ENCODE results near the gene FNDC5. TPM values are rescaled to one million over a fixed set of nuclear protein-coding genes. Genes with fewer than 3 reads are reported as not detected.

FNDC5 gene
- total and polyA plus RNA-seq, 4 donors, result 0.43 to 10.5 (median 2.0) TPM

DNA sequence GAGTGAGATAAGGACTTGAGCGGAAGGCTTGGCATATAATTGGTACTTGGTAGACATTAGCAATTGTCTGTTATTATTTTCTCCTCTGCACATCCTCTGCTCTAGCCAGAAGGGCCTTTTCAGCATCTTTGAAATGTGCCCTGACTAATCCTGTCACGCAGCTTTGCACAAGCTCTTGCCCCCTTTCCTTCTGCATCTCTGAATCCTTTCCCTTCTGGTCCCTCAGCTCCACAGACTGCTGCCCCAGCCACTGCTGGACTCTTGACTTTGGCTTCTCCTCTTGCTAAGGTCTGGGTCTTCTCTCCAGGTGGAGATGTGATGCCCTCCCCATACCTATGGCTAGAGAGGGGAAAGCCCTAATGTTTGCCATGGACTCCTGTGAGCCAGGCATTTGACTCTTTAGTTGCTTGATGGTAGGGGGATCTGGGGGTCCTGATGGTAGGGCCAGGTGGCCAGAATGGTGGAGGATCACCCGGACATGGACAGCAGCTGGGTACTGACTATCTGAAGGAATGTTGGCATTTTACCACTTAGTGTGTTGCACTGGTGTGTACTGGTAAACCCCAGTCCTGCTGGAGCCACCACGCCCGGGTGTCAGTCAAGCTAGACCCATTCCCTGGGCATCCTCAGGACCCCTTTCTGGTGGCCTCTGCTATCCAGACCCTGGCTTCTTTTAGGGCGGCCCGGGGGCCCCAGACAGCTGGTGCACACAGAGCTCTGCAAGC is 20.0 kb upstream of the FNDC5 start:
- peaks cover 0 to 10% (median 3%) of the 10 kb centered on the region in 4 donors for H3K27me3 ChIP-seq (ENCODE audit: control insufficient read depth in 4 of 4, insufficient read depth in 4 of 4, low read length in 3 of 4)
- TF ChIP-seq JUND (IDR thresholded peaks at IDR 0.05) (no peak), NR2F2 (IDR thresholded peaks at IDR 0.05) (no peak), HNF4A (conservative IDR thresholded peaks at IDR 0.05) (no peak), FOXA2 (IDR thresholded peaks at IDR 0.05) (no peak)
- TF ChIP-seq, protein P1, sequence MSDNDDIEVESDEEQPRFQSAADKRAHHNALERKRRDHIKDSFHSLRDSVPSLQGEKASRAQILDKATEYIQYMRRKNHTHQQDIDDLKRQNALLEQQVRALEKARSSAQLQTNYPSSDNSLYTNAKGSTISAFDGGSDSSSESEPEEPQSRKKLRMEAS (IDR thresholded peaks at IDR 0.05), result no peak
- TF ChIP-seq, protein P2, sequence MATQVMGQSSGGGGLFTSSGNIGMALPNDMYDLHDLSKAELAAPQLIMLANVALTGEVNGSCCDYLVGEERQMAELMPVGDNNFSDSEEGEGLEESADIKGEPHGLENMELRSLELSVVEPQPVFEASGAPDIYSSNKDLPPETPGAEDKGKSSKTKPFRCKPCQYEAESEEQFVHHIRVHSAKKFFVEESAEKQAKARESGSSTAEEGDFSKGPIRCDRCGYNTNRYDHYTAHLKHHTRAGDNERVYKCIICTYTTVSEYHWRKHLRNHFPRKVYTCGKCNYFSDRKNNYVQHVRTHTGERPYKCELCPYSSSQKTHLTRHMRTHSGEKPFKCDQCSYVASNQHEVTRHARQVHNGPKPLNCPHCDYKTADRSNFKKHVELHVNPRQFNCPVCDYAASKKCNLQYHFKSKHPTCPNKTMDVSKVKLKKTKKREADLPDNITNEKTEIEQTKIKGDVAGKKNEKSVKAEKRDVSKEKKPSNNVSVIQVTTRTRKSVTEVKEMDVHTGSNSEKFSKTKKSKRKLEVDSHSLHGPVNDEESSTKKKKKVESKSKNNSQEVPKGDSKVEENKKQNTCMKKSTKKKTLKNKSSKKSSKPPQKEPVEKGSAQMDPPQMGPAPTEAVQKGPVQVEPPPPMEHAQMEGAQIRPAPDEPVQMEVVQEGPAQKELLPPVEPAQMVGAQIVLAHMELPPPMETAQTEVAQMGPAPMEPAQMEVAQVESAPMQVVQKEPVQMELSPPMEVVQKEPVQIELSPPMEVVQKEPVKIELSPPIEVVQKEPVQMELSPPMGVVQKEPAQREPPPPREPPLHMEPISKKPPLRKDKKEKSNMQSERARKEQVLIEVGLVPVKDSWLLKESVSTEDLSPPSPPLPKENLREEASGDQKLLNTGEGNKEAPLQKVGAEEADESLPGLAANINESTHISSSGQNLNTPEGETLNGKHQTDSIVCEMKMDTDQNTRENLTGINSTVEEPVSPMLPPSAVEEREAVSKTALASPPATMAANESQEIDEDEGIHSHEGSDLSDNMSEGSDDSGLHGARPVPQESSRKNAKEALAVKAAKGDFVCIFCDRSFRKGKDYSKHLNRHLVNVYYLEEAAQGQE (IDR thresholded peaks at IDR 0.05), result no peak
- WGBS, result 92% methylated on average over 7 of the region's 7 CpGs
- no peak overlapping the region for H3K27ac ChIP-seq (ENCODE audit: low read depth in 1 of 2, low read length in 2 of 2)
- no peak overlapping the region for H3K4me3 ChIP-seq (ENCODE audit: low read depth in 1 of 3, low read length in 3 of 3)
- no peaks in the 10 kb centered on the region for H3K36me3 ChIP-seq (ENCODE audit: control insufficient read depth in 4 of 4, insufficient read depth in 3 of 4, low read depth in 1 of 4, low read length in 3 of 4)
- H3K4me1 ChIP-seq (ENCODE audit: control insufficient read depth in 4 of 4, insufficient read depth in 4 of 4, low read length in 3 of 4), result peaks cover 0 to 10% (median 8%) of the 10 kb centered on the region in 4 donors
- no peaks in the 10 kb centered on the region for H3K9me3 ChIP-seq (ENCODE audit: control insufficient read depth in 4 of 4, low read length in 3 of 4)
- DNase-seq (ENCODE audit: low spot score), result no peak
- no peak overlapping the region for H3K9ac ChIP-seq (ENCODE audit: low read depth in 1 of 2, low read length in 2 of 2)

DNA sequence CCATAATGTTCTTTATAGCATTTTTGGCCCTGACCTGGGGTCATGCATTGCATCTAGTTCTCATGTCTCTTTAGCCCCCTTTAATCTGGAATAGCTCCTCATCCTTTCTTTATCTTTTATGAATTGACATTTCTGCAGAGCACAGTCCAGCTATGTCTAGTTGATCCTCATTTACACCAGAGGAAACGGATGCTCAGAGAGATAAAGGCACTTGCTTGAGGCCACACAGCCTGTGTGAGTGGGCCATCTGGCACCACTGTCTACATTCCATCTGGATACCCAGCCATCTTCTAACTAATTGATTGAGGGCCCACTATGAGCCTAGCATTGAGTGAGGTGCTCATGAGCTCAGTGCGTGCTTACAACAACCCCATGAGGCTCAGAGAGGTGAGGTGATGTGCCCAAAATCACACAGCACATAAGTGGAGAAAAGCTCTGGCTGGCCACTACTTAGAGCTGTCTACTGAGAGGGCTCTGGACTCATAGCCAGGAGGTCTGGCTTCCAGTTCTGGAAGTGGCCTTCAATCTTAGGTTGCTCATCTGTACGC is 19.1 kb upstream of the FNDC5 start:
- WGBS, result 89% methylated on average over 3 of the region's 3 CpGs
- no peak overlapping the region for H3K27ac ChIP-seq (ENCODE audit: low read depth in 1 of 2, low read length in 2 of 2)
- TF ChIP-seq FOXA2 (IDR thresholded peaks at IDR 0.05) (no peak), RXRA (IDR thresholded peaks at IDR 0.05) (no peak), GABPA (IDR thresholded peaks at IDR 0.05 in 1 of 2, conservative IDR thresholded peaks at IDR 0.05 in 1 of 2) (no peak), SP1 (IDR thresholded peaks at IDR 0.05) (no peak), EGR1 (IDR thresholded peaks at IDR 0.05; ENCODE audit: low read depth in 2 of 2) (no peak), HNF4G (IDR thresholded peaks at IDR 0.05) (no peak), NR2F2 (IDR thresholded peaks at IDR 0.05) (no peak), FOXA1 (IDR thresholded peaks at IDR 0.05) (no peak), YY1 (IDR thresholded peaks at IDR 0.05) (no peak), JUND (IDR thresholded peaks at IDR 0.05) (no peak)
- TF ChIP-seq, protein P3, sequence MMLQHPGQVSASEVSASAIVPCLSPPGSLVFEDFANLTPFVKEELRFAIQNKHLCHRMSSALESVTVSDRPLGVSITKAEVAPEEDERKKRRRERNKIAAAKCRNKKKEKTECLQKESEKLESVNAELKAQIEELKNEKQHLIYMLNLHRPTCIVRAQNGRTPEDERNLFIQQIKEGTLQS (IDR thresholded peaks at IDR 0.05), result no peak
- TF ChIP-seq, protein P4, sequence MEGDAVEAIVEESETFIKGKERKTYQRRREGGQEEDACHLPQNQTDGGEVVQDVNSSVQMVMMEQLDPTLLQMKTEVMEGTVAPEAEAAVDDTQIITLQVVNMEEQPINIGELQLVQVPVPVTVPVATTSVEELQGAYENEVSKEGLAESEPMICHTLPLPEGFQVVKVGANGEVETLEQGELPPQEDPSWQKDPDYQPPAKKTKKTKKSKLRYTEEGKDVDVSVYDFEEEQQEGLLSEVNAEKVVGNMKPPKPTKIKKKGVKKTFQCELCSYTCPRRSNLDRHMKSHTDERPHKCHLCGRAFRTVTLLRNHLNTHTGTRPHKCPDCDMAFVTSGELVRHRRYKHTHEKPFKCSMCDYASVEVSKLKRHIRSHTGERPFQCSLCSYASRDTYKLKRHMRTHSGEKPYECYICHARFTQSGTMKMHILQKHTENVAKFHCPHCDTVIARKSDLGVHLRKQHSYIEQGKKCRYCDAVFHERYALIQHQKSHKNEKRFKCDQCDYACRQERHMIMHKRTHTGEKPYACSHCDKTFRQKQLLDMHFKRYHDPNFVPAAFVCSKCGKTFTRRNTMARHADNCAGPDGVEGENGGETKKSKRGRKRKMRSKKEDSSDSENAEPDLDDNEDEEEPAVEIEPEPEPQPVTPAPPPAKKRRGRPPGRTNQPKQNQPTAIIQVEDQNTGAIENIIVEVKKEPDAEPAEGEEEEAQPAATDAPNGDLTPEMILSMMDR (IDR thresholded peaks at IDR 0.05; ENCODE audit: low read depth, low read length, missing input control), result no peak
- TF ChIP-seq, protein P2 (IDR thresholded peaks at IDR 0.05), result no peak
- TF ChIP-seq, protein P5, sequence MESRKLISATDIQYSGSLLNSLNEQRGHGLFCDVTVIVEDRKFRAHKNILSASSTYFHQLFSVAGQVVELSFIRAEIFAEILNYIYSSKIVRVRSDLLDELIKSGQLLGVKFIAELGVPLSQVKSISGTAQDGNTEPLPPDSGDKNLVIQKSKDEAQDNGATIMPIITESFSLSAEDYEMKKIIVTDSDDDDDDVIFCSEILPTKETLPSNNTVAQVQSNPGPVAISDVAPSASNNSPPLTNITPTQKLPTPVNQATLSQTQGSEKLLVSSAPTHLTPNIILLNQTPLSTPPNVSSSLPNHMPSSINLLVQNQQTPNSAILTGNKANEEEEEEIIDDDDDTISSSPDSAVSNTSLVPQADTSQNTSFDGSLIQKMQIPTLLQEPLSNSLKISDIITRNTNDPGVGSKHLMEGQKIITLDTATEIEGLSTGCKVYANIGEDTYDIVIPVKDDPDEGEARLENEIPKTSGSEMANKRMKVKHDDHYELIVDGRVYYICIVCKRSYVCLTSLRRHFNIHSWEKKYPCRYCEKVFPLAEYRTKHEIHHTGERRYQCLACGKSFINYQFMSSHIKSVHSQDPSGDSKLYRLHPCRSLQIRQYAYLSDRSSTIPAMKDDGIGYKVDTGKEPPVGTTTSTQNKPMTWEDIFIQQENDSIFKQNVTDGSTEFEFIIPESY (IDR thresholded peaks at IDR 0.05), result no peak
- H3K4me3 ChIP-seq (ENCODE audit: low read depth in 1 of 3, low read length in 3 of 3), result no peak overlapping the region
- peaks cover 0 to 10% (median 3%) of the 10 kb centered on the region in 4 donors for H3K4me1 ChIP-seq (ENCODE audit: control insufficient read depth in 4 of 4, insufficient read depth in 4 of 4, low read length in 3 of 4)
- no peak overlapping the region for H3K9ac ChIP-seq (ENCODE audit: low read depth in 1 of 2, low read length in 2 of 2)
- no peaks in the 10 kb centered on the region for H3K36me3 ChIP-seq (ENCODE audit: control insufficient read depth in 4 of 4, insufficient read depth in 3 of 4, low read depth in 1 of 4, low read length in 3 of 4)
- peaks cover 0 to 10% (median 3%) of the 10 kb centered on the region in 4 donors for H3K27me3 ChIP-seq (ENCODE audit: control insufficient read depth in 4 of 4, insufficient read depth in 4 of 4, low read length in 3 of 4)
- DNase-seq (ENCODE audit: low spot score), result no peak
- no peaks in the 10 kb centered on the region for H3K9me3 ChIP-seq (ENCODE audit: control insufficient read depth in 4 of 4, low read length in 3 of 4)
